HEK293 (cell line): Measurements from ENCODE around the gene PPP2R3A.

Experiments used
- CTCF ChIA-PET: fragments of 350-600 bp; formaldehyde crosslinking; extraction: SDS; loops from one replicate; lab custom pipeline; 2021; ENCODE audit warnings: antibody characterized with exemption; lab: Yijun Ruan, JAX
- POLR2A ChIA-PET: fragments of 300-600 bp; formaldehyde crosslinking; extraction: SDS; loops from one replicate; lab custom pipeline; 2020; ENCODE audit warnings: antibody characterized with exemption, inconsistent platforms; lab: Yijun Ruan, JAX
- H3K27ac ChIP-seq: fragments of 200-500 bp; sonication (Bioruptor generic); 2 replicates; pipeline ENCODE4 v1.5.1; 2014; ENCODE audit warnings: low read depth, low read length, control low read depth, inconsistent platforms; ENCODE audit errors: extremely low read depth
- H3K36me3 ChIP-seq, 2 experiments: fragments of 200-500 bp in 1 of 2; sonication (Bioruptor generic) in 1 of 2; 1 replicate in 1 of 2; 2 replicates in 1 of 2; pipeline ENCODE4 v1.5.1; 2014 to 2017; ENCODE audit warnings: inconsistent platforms in 2 of 2, low read length in 2 of 2; ENCODE audit not compliant: control insufficient read depth in 2 of 2, insufficient read depth in 1 of 2
- H3K4me1 ChIP-seq: fragments of 200-500 bp; sonication (Bioruptor generic); 2 replicates; pipeline ENCODE4 v1.5.1; 2014; ENCODE audit warnings: mild to moderate bottlenecking, low read length, inconsistent platforms; ENCODE audit not compliant: control insufficient read depth, insufficient read depth
- H3K4me3 ChIP-seq: 2 replicates; pipeline ENCODE4 v1.5.1; 2011; ENCODE audit warnings: low read depth, mild to moderate bottlenecking, control low read depth, low read length, moderate library complexity
- H3K9me3 ChIP-seq: fragments of 200-500 bp; sonication (Bioruptor generic); 2 replicates; pipeline ENCODE4 v1.5.1; 2014; ENCODE audit warnings: low read depth, low read length, inconsistent platforms; ENCODE audit not compliant: control insufficient read depth, insufficient read depth
- GFI1B ChIP-seq: fragments of 450-650 bp; formaldehyde crosslinking; IDR thresholded peaks from 2 replicates; pipeline ENCODE4 v1.5.1; 2016; ENCODE audit warnings: missing biosample characterization, missing genetic modification characterization
- HOXC10 ChIP-seq: sonication (generic); formaldehyde crosslinking; IDR thresholded peaks from 2 replicates; pipeline ENCODE4 v1.8.1; 2023; ENCODE audit warnings: mild to moderate bottlenecking, missing genetic modification reagents
- KLF7 ChIP-seq: fragments of 450-650 bp; formaldehyde crosslinking; IDR thresholded peaks from 2 replicates; pipeline ENCODE4 v1.5.1; 2016; ENCODE audit warnings: missing biosample characterization, missing genetic modification characterization, borderline replicate concordance
- TCF7L2 ChIP-seq: IDR thresholded peaks from 2 replicates; pipeline ENCODE4 v1.6.1; 2011; ENCODE audit warnings: low read depth, mild to moderate bottlenecking, inconsistent platforms, low read length, moderate library complexity, borderline replicate concordance
- ZBTB1 ChIP-seq: fragments of 450-650 bp; formaldehyde crosslinking; IDR thresholded peaks from 2 replicates; pipeline ENCODE4 v1.5.1; 2016; ENCODE audit warnings: missing biosample characterization, missing genetic modification characterization
- ZNF132 ChIP-seq: fragments of 450-650 bp; formaldehyde crosslinking; IDR thresholded peaks from 2 replicates; pipeline ENCODE4 v1.5.1; 2017; ENCODE audit warnings: missing biosample characterization, missing genetic modification characterization, borderline replicate concordance
- ZNF140 ChIP-seq: fragments of 450-650 bp; formaldehyde crosslinking; IDR thresholded peaks from 2 replicates; pipeline ENCODE4 v1.5.1; 2016; ENCODE audit warnings: missing biosample characterization, missing genetic modification characterization
- ZNF155 ChIP-seq: fragments of 450-650 bp; formaldehyde crosslinking; IDR thresholded peaks from 2 replicates; pipeline ENCODE4 v1.5.1; 2016; ENCODE audit warnings: missing biosample characterization, missing genetic modification characterization
- ZNF157 ChIP-seq: fragments of 450-650 bp; formaldehyde crosslinking; IDR thresholded peaks from 2 replicates; pipeline ENCODE4 v1.5.1; 2016; ENCODE audit warnings: missing biosample characterization, missing genetic modification characterization
- ZNF16 ChIP-seq: fragments of 450-650 bp; formaldehyde crosslinking; IDR thresholded peaks from 2 replicates; pipeline ENCODE4 v1.5.1; 2016; ENCODE audit warnings: low read depth, missing biosample characterization, missing genetic modification characterization
- ZNF223 ChIP-seq: fragments of 450-650 bp; formaldehyde crosslinking; IDR thresholded peaks from 2 replicates; pipeline ENCODE4 v1.5.1; 2016; ENCODE audit warnings: missing biosample characterization, missing genetic modification characterization
- ZNF266 ChIP-seq: fragments of 450-650 bp; formaldehyde crosslinking; IDR thresholded peaks from 2 replicates; pipeline ENCODE4 v1.5.1; 2016; ENCODE audit warnings: missing biosample characterization, missing genetic modification characterization, low read depth
- ZNF354C ChIP-seq: fragments of 450-650 bp; formaldehyde crosslinking; IDR thresholded peaks from 2 replicates; pipeline ENCODE4 v1.5.1; 2016; ENCODE audit warnings: missing biosample characterization, missing genetic modification characterization, low read depth, borderline replicate concordance
- ZNF394 ChIP-seq: fragments of 450-650 bp; formaldehyde crosslinking; IDR thresholded peaks from 2 replicates; pipeline ENCODE4 v1.5.1; 2016; ENCODE audit warnings: missing biosample characterization, missing genetic modification characterization, mild to moderate bottlenecking, moderate library complexity, borderline replicate concordance
- ZNF416 ChIP-seq: fragments of 450-650 bp; formaldehyde crosslinking; IDR thresholded peaks from 2 replicates; pipeline ENCODE4 v1.5.1; 2016; ENCODE audit warnings: missing biosample characterization, missing genetic modification characterization
- ZNF510 ChIP-seq: fragments of 450-650 bp; formaldehyde crosslinking; IDR thresholded peaks from 2 replicates; pipeline ENCODE4 v1.5.1; 2018; ENCODE audit warnings: mild to moderate bottlenecking, missing genetic modification characterization, missing biosample characterization; ENCODE audit not compliant: insufficient replicate concordance
- ZNF558 ChIP-seq: fragments of 450-650 bp; formaldehyde crosslinking; IDR thresholded peaks from 2 replicates; pipeline ENCODE4 v1.5.1; 2016; ENCODE audit warnings: missing biosample characterization, missing genetic modification characterization
- ZNF571 ChIP-seq: fragments of 450-650 bp; formaldehyde crosslinking; IDR thresholded peaks from 2 replicates; pipeline ENCODE4 v1.5.0; 2017; ENCODE audit warnings: missing biosample characterization, missing genetic modification characterization
- ZNF623 ChIP-seq: fragments of 450-650 bp; formaldehyde crosslinking; IDR thresholded peaks from 2 replicates; pipeline ENCODE4 v1.5.1; 2016; ENCODE audit warnings: missing biosample characterization, missing genetic modification characterization
- ZNF654 ChIP-seq: fragments of 450-650 bp; formaldehyde crosslinking; IDR thresholded peaks from 2 replicates; pipeline ENCODE4 v1.5.1; 2016; ENCODE audit warnings: low read depth, missing biosample characterization, missing genetic modification characterization
- ZNF664 ChIP-seq: fragments of 450-650 bp; formaldehyde crosslinking; IDR thresholded peaks from 2 replicates; pipeline ENCODE4 v1.5.1; 2016; ENCODE audit warnings: missing biosample characterization, missing genetic modification characterization
- ZNF701 ChIP-seq: fragments of 450-650 bp; formaldehyde crosslinking; IDR thresholded peaks from 2 replicates; pipeline ENCODE4 v1.5.1; 2016; ENCODE audit warnings: missing biosample characterization, missing genetic modification characterization
- ZNF76 ChIP-seq: fragments of 450-650 bp; formaldehyde crosslinking; IDR thresholded peaks from 2 replicates; pipeline ENCODE4; 2016; ENCODE audit warnings: low read depth, missing biosample characterization, missing genetic modification characterization, borderline replicate concordance
- TF ChIP-seq, protein P1 (sequence below): fragments of 450-650 bp; formaldehyde crosslinking; IDR thresholded peaks from 2 replicates; pipeline ENCODE4 v1.5.1; 2016; ENCODE audit warnings: missing biosample characterization, missing genetic modification characterization
- TF ChIP-seq, protein P2 (sequence below): fragments of 450-650 bp; formaldehyde crosslinking; IDR thresholded peaks from 2 replicates; pipeline ENCODE4 v1.5.1; 2016; ENCODE audit warnings: missing biosample characterization, missing genetic modification characterization
- TF ChIP-seq, protein P3 (sequence below): IDR thresholded peaks from 2 replicates; pipeline ENCODE4 v1.6.1; 2011; ENCODE audit warnings: mild to moderate bottlenecking, low read depth, low read length, borderline replicate concordance
- TF ChIP-seq, protein P4 (sequence below): fragments of 450-650 bp; formaldehyde crosslinking; IDR thresholded peaks from 2 replicates; pipeline ENCODE4 v1.5.1; 2017; ENCODE audit warnings: missing biosample characterization, missing genetic modification characterization
- TF ChIP-seq, protein P5 (sequence below): fragments of 450-650 bp; formaldehyde crosslinking; IDR thresholded peaks from 2 replicates; pipeline ENCODE4 v1.5.1; 2016; ENCODE audit warnings: missing biosample characterization, missing genetic modification characterization
- TF ChIP-seq, protein P6 (sequence below): fragments of 450-650 bp; formaldehyde crosslinking; conservative IDR thresholded peaks from 2 replicates; pipeline ENCODE4 v1.5.1; 2016; ENCODE audit warnings: low read depth, missing biosample characterization, missing genetic modification characterization

The PPP2R3A gene

DNA sequence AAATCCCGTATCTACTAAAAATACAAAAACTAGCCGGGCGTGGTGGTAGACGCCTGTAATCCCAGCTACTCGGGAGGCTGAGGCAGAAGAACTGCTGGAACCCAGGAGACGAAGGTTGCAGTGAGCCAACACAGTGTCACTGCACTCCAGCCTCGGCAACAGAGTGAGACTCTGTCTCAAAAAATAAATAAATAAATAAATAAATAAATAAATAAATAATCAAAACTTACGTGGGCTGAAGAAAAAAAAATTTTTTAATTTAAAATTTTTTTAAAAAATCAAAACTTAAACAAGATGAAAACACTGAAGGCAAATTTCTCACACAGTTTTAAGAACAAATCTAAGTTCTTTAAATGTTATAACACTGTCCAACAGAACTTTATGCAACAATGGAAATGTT lies 216.2 kb downstream of the PPP2R3A start:
- Histone ChIP-seq H3K4me1 (peaks cover 3% of the 10 kb centered on the region), H3K4me3 (no peak overlapping the region), H3K36me3 (no peaks in the 10 kb centered on the region; a peak in 1 of 3 replicates), H3K9me3 (no peaks in the 10 kb centered on the region), H3K27ac (no peak overlapping the region)
- ChIA-PET CTCF (interaction anchor here (0.6 kb wide), 1 partner anchor 101 kb away, joined by 4 read pairs; no protein-coding TSS in a partner anchor), POLR2A (interaction anchor here (1.6 kb wide), 1 partner anchor 15 kb away, joined by 7 read pairs; the partner anchor contains the start of gene MSL2)
- 0 out of 2 replicates have a peak, but pooled peaks have one; percentile 19 for TF ChIP-seq ZNF223 (tag by site-specific recombination)
- TF ChIP-seq, protein P1, sequence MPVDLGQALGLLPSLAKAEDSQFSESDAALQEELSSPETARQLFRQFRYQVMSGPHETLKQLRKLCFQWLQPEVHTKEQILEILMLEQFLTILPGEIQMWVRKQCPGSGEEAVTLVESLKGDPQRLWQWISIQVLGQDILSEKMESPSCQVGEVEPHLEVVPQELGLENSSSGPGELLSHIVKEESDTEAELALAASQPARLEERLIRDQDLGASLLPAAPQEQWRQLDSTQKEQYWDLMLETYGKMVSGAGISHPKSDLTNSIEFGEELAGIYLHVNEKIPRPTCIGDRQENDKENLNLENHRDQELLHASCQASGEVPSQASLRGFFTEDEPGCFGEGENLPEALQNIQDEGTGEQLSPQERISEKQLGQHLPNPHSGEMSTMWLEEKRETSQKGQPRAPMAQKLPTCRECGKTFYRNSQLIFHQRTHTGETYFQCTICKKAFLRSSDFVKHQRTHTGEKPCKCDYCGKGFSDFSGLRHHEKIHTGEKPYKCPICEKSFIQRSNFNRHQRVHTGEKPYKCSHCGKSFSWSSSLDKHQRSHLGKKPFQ (tag by site-specific recombination) = no peak
- TF ChIP-seq, protein P2, sequence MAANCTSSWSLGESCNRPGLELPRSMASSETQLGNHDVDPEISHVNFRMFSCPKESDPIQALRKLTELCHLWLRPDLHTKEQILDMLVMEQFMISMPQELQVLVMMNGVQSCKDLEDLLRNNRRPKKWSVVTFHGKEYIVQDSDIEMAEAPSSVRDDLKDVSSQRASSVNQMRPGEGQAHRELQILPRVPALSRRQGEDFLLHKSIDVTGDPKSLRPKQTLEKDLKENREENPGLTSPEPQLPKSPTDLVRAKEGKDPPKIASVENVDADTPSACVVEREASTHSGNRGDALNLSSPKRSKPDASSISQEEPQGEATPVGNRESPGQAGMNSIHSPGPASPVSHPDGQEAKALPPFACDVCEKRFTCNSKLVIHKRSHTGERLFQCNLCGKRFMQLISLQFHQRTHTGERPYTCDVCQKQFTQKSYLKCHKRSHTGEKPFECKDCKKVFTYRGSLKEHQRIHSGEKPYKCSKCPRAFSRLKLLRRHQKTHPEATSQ (tag by site-specific recombination) = no peak
- TF ChIP-seq ZNF76 (tag by site-specific recombination) = no peak
- TF ChIP-seq ZNF623 (tag by site-specific recombination) = peak; percentile 70
- 0 out of 2 replicates have a peak, but pooled peaks have one; percentile 49 for TF ChIP-seq ZNF266 (tag by site-specific recombination)
- TF ChIP-seq ZNF654 = peak; percentile 24; the same call in 1 of the 2 replicates
- no peak for TF ChIP-seq TCF7L2
- no peak for TF ChIP-seq ZNF132 (tag by site-specific recombination)
- TF ChIP-seq, protein P3, sequence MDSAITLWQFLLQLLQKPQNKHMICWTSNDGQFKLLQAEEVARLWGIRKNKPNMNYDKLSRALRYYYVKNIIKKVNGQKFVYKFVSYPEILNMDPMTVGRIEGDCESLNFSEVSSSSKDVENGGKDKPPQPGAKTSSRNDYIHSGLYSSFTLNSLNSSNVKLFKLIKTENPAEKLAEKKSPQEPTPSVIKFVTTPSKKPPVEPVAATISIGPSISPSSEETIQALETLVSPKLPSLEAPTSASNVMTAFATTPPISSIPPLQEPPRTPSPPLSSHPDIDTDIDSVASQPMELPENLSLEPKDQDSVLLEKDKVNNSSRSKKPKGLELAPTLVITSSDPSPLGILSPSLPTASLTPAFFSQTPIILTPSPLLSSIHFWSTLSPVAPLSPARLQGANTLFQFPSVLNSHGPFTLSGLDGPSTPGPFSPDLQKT = no peak
- TF ChIP-seq ZNF558 (tag by site-specific recombination) = 0 out of 2 replicates have a peak, but pooled peaks have one; percentile 55
- no peak for TF ChIP-seq KLF7
- no peak for TF ChIP-seq ZNF416
- TF ChIP-seq ZNF664 (tag by site-specific recombination) = peak; percentile 48; the same call in 1 of the 2 replicates
- no peak for TF ChIP-seq GFI1B
- peak; percentile 27 for TF ChIP-seq ZNF510
- TF ChIP-seq ZNF571 (tag by site-specific recombination) = no peak
- TF ChIP-seq ZNF157 (tag by site-specific recombination) = no peak
- peak; percentile 89 for TF ChIP-seq ZNF394
- TF ChIP-seq ZBTB1 (tag by site-specific recombination) = no peak
- TF ChIP-seq ZNF16 (tag by site-specific recombination) = no peak
- no peak for TF ChIP-seq ZNF701
- TF ChIP-seq, protein P4, sequence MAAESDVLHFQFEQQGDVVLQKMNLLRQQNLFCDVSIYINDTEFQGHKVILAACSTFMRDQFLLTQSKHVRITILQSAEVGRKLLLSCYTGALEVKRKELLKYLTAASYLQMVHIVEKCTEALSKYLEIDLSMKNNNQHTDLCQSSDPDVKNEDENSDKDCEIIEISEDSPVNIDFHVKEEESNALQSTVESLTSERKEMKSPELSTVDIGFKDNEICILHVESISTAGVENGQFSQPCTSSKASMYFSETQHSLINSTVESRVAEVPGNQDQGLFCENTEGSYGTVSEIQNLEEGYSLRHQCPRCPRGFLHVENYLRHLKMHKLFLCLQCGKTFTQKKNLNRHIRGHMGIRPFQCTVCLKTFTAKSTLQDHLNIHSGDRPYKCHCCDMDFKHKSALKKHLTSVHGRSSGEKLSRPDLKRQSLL (tag by site-specific recombination) = no peak
- TF ChIP-seq, protein P5, sequence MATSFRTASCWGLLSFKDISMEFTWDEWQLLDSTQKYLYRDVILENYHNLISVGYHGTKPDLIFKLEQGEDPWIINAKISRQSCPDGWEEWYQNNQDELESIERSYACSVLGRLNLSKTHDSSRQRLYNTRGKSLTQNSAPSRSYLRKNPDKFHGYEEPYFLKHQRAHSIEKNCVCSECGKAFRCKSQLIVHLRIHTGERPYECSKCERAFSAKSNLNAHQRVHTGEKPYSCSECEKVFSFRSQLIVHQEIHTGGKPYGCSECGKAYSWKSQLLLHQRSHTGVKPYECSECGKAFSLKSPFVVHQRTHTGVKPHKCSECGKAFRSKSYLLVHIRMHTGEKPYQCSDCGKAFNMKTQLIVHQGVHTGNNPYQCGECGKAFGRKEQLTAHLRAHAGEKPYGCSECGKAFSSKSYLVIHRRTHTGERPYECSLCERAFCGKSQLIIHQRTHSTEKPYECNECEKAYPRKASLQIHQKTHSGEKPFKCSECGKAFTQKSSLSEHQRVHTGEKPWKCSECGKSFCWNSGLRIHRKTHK (tag by site-specific recombination) = no peak
- TF ChIP-seq ZNF140 (tag by site-specific recombination) = peak; percentile 63; the same call in 1 of the 2 replicates
- TF ChIP-seq ZNF155 (tag by site-specific recombination) = no peak
- no peak for TF ChIP-seq HOXC10 (CRISPR knock-in tag)
- TF ChIP-seq, protein P6, sequence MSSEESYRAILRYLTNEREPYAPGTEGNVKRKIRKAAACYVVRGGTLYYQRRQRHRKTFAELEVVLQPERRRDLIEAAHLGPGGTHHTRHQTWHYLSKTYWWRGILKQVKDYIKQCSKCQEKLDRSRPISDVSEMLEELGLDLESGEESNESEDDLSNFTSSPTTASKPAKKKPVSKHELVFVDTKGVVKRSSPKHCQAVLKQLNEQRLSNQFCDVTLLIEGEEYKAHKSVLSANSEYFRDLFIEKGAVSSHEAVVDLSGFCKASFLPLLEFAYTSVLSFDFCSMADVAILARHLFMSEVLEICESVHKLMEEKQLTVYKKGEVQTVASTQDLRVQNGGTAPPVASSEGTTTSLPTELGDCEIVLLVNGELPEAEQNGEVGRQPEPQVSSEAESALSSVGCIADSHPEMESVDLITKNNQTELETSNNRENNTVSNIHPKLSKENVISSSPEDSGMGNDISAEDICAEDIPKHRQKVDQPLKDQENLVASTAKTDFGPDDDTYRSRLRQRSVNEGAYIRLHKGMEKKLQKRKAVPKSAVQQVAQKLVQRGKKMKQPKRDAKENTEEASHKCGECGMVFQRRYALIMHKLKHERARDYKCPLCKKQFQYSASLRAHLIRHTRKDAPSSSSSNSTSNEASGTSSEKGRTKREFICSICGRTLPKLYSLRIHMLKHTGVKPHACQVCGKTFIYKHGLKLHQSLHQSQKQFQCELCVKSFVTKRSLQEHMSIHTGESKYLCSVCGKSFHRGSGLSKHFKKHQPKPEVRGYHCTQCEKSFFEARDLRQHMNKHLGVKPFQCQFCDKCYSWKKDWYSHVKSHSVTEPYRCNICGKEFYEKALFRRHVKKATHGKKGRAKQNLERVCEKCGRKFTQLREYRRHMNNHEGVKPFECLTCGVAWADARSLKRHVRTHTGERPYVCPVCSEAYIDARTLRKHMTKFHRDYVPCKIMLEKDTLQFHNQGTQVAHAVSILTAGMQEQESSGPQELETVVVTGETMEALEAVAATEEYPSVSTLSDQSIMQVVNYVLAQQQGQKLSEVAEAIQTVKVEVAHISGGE (tag by site-specific recombination) = peak; percentile 63
- TF ChIP-seq ZNF354C (tag by site-specific recombination) = 0 out of 2 replicates have a peak, but pooled peaks have one; percentile 30
